HuH-7.5 (cell line): ENCODE measurements around the gene CNTN4.
"Not testable (repeated sequence)": the region's sequence is repeated elsewhere in the genome, so short reads cannot be mapped to it uniquely, and the experiment has no call there.

Experiments
- DNase-seq: peaks from one replicate; pipeline ENCODE4 v3.0.0; 2011; ENCODE audit warnings: low spot score

The CNTN4 gene

DNA sequence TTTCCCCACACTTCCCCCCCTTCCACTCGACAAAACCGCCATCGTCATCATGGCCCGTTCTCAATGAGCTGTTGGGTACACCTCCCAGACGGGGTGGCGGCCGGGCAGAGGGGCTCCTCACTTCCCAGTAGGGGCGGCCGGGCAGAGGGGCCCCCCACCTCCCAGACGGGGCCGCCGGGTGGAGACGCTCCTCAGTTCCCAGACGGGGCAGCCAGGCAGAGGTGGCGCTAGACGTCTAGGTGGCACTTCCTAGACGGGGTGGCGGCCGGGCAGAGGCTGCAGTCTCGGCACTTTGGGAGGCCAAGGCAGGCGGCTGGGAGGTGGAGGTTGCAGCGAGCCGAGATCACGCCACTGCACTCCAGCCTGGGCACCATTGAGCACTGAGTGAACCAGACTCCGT lies 818.0 kb downstream of the CNTN4 start:
- not testable (repeated sequence) for DNase-seq

- no peak for DNase-seq
These were observed 821.4 kb downstream of the CNTN4 start for GRCh38 chr3:2920103-2920502.

- DNase-seq: no peak
These were observed 822.8 kb downstream of the CNTN4 start for GRCh38 chr3:2921452-2921851.

DNA sequence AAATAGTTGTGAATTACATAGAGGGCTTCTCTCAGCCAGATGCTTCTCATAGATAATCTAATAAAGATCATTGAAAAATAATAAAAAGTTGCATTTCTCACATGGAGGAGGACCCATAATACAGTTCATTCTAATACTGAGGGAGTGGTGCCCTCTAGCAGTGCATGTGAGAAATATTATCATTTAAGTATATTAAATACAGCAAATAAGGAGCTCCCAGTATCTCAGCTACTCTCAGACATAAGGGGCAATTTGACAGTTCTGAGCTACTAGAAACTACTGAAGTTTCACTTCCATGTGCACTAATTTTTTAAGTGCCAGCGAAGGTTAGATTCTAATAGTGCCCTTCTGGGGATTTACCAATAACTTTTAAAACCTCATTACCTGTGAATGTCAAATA lies 823.2 kb downstream of the CNTN4 start:
- DNase-seq: peak; percentile 55

GRCh38 chr3:2923390-2923789 lies 824.7 kb downstream of the CNTN4 start:
- DNase-seq: no peak

- no peak for DNase-seq
These were observed 828.6 kb downstream of the CNTN4 start for GRCh38 chr3:2927259-2927658.

- DNase-seq: no peak
These were observed 830.9 kb downstream of the CNTN4 start for GRCh38 chr3:2929574-2929973.

GRCh38 chr3:2931265-2931664 lies 832.6 kb downstream of the CNTN4 start:
- no peak for DNase-seq

DNA sequence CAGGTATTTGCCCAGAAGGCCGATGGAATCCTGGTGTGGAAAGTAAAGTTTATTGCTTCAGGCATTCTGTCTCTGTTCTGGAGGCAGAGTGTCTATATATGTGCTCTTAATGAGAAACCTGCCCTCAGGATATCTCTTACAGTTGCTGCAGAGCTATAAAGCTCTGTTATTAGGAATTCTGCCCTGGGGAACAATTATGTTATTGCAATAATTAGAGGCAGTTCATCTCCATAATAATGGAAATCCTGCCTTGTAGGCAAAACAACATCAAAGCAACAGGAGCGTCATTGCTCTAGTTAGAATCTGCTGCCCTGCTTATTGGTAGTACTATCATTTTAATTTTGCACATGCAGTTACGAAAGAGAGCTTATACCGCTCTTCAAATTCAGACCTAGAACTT lies 835.9 kb downstream of the CNTN4 start:
- DNase-seq: no peak

GRCh38 chr3:2937055-2937454 lies 838.4 kb downstream of the CNTN4 start:
- no peak for DNase-seq

- DNase-seq: no peak
These were observed 838.9 kb downstream of the CNTN4 start for GRCh38 chr3:2937592-2937991.

DNA sequence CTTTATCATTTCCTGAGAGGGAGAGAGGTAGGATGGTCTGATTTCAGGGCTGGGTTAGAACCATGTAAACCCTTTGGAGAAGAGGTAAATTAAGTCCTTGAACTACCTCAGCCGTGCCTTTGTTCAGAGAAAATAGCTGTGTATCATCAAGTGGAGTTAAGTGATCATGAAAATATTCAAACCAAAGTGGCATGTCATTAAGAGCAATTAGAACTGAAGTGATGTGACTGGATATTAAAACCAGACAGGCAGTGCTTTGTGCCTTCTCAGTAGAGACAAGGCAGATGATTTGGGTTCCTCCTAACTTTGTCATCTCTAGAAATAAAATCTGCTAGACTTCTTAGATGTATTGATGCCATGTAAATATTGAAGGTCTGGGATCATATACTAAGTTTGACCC lies 840.0 kb downstream of the CNTN4 start:
- DNase-seq: no peak

DNA sequence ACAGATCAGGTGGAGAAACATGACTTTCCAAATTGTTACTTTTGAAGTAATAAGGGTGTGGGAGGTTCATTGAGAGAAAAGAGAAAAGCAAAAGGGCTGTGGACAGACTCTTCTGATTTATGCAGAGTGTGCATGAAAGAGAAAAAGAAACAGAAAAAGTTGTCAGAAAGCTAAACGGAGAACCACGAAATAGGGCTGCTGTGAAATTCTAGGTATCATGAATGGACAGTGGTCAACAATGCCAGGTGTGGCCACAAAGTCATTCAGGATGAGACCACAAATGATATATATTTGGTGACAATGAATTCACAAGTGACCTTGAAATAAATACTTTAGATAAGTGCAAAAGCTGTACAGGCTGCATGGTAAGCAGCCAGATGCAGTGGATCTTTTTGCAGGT lies 841.4 kb downstream of the CNTN4 start:
- DNase-seq: no peak

GRCh38 chr3:2944628-2945027 lies 846.0 kb downstream of the CNTN4 start:
- DNase-seq: no peak

DNA sequence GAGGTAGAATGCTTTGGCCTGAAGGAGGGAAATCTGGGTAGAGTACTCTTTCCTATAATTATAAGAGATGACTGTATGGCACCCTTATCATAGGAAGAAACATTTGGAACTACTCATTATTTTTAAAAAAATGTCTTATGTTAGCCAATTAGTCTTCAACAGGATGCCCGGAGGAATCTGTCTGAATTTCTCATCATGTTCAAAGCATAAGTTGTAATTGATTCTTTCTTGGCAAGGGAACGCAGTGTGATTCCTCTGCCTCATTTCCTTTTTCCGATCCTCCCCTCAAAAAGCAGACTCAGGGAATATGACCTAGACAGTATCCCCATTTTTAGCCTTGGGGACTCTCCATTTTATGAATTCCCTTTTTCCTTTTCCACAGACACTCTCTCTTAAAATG lies 846.5 kb downstream of the CNTN4 start:
- DNase-seq: no peak

- no peak for DNase-seq
These were observed 848.9 kb downstream of the CNTN4 start for GRCh38 chr3:2947536-2947935.

DNA sequence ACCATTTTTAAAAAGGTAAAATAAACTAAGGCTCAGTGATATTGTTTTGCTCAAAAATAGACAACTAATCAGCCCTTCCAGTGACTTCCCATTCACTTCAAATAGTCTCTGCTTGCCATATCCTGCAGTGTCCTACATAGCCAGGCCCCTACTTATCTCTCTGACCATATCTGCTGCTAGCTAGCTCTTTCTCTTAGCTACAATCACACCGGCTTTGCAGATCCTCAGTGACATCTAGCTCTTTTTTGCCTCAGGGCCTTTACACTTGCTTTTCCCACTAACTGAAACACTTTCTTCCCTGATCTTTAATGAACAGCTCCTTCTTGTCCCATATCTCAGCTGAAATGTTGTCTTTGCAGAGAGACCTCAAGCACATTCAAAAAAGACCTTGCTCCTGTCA lies 850.2 kb downstream of the CNTN4 start:
- DNase-seq: no peak

- DNase-seq: no peak
These were observed 851.5 kb downstream of the CNTN4 start for GRCh38 chr3:2950159-2950558.

GRCh38 chr3:2957115-2957514 lies 858.4 kb downstream of the CNTN4 start:
- no peak for DNase-seq

DNA sequence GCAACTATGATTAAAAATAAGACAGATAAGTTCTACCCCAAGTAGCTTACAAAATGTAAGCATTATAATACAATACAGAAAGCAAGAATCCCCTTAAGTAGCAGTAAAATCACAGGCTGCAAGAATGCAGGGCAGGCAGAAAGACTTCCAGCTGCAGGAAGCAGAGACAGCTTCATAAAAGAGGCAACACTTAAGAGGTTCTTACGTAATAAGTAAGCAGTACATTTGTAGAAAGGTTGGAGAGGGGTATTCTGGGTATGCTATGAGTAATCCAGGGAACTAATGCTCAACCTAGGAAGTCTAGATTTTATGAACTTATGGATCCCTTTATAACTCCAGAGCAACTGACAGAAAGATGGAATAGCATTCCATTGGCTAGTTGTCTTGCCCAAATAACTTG lies 859.9 kb downstream of the CNTN4 start:
- no peak for DNase-seq

- DNase-seq: no peak
These were observed 862.9 kb downstream of the CNTN4 start for GRCh38 chr3:2961576-2961975.

GRCh38 chr3:2967871-2968270 lies 869.2 kb downstream of the CNTN4 start:
- DNase-seq: no peak

- no peak for DNase-seq
These were observed 869.8 kb downstream of the CNTN4 start for GRCh38 chr3:2968475-2968874.

GRCh38 chr3:2976212-2976611 lies 877.5 kb downstream of the CNTN4 start:
- no peak for DNase-seq

DNA sequence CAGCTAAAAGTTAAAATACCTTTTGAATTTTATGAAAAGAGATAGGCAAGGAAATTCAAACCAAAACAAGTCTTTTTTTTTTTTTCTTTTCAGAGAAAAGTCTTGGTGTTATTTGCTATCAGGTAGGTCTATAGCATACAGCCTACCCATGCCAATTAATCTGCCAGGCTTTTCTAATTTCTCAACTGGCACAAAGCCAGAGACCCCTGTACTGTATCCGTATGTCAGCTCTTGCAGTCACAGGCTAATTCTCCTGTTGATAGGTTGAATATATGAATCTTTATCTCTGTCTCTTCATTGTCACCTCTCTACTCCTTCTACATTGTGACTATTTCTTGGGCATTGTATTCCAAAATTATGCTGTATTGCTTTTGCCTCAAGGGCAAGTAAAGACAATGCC lies 878.1 kb downstream of the CNTN4 start:
- no peak for DNase-seq
